ENCODE data around the gene ZGRF1. TPM values are rescaled to one million over a fixed set of nuclear protein-coding genes. Genes with fewer than 3 reads are reported as not detected.

Gene ZGRF1
- total RNA-seq, 2 donors from 2014 or later = 2.9 to 8.9 TPM

- Histone ChIP-seq H3K9me3 (no peaks in the 10 kb centered on the region), H3K4me3 (no peak overlapping the region), H3K36me3 (no peaks in the 10 kb centered on the region), H3K27me3 (replicated peaks; ENCODE audit: insufficient read depth) (no peaks in the 10 kb centered on the region), H3K27ac (no peak overlapping the region), H3K4me1 (replicated peaks) (no peaks in the 10 kb centered on the region)
- intact Hi-C loops (cut with DNase I) = no loop called here
- DNase-seq (ENCODE audit: low spot score) = no peak
- WGBS = 50% methylated on average over 2 of the region's 2 CpGs
- no peak for TF ChIP-seq POLR2AphosphoS5 (IDR thresholded peaks at IDR 0.05)
- no peak for TF ChIP-seq POLR2A (IDR thresholded peaks at IDR 0.05)
- TF ChIP-seq, protein P1, sequence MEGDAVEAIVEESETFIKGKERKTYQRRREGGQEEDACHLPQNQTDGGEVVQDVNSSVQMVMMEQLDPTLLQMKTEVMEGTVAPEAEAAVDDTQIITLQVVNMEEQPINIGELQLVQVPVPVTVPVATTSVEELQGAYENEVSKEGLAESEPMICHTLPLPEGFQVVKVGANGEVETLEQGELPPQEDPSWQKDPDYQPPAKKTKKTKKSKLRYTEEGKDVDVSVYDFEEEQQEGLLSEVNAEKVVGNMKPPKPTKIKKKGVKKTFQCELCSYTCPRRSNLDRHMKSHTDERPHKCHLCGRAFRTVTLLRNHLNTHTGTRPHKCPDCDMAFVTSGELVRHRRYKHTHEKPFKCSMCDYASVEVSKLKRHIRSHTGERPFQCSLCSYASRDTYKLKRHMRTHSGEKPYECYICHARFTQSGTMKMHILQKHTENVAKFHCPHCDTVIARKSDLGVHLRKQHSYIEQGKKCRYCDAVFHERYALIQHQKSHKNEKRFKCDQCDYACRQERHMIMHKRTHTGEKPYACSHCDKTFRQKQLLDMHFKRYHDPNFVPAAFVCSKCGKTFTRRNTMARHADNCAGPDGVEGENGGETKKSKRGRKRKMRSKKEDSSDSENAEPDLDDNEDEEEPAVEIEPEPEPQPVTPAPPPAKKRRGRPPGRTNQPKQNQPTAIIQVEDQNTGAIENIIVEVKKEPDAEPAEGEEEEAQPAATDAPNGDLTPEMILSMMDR (IDR thresholded peaks at IDR 0.05) = no peak
Measured at GRCh38 chr4:112552668-112553067, 84.0 kb downstream of the ZGRF1 start.

- WGBS = 98% methylated on average over 2 of the region's 2 CpGs
- no peak overlapping the region for H3K4me3 ChIP-seq
- H3K9me3 ChIP-seq = no peaks in the 10 kb centered on the region
- DNase-seq (ENCODE audit: low spot score) = no peak
- H3K27ac ChIP-seq = no peak overlapping the region
- H3K36me3 ChIP-seq = no peaks in the 10 kb centered on the region
- no peaks in the 10 kb centered on the region for H3K4me1 ChIP-seq (replicated peaks)
- no peaks in the 10 kb centered on the region for H3K27me3 ChIP-seq (replicated peaks; ENCODE audit: insufficient read depth)
- intact Hi-C loops (cut with DNase I) = no loop called here
- TF ChIP-seq, protein P1 (IDR thresholded peaks at IDR 0.05) = no peak
- TF ChIP-seq POLR2AphosphoS5 (IDR thresholded peaks at IDR 0.05) = no peak
- no peak for TF ChIP-seq POLR2A (IDR thresholded peaks at IDR 0.05)
Measured at GRCh38 chr4:112550728-112551127, 86.0 kb downstream of the ZGRF1 start.

DNA sequence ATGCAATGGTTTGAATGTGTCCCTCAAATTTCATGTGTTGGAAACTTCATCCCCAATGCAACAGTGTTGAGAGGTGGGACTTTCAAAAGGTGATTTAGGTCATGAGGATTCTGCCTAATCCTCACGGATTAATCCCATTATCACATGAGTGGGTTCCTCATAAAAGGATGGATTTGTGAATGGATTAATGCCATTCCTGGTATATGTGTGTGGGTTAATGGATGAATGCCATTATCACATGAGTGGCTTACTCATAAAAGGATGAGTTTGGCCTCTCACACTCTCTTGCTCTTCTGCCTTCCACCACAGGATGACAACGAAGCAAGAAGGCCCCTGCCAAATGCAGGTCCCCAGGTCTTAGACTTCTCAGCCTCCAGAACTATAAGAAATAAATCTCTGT, 90.2 kb downstream of the ZGRF1 start:
- Histone ChIP-seq H3K27ac (no peak overlapping the region), H3K36me3 (no peaks in the 10 kb centered on the region), H3K4me3 (no peak overlapping the region), H3K4me1 (replicated peaks) (no peaks in the 10 kb centered on the region), H3K27me3 (replicated peaks; ENCODE audit: insufficient read depth) (no peaks in the 10 kb centered on the region), H3K9me3 (no peaks in the 10 kb centered on the region)
- TF ChIP-seq POLR2AphosphoS5 (IDR thresholded peaks at IDR 0.05) (no peak), POLR2A (IDR thresholded peaks at IDR 0.05) (no peak)
- TF ChIP-seq, protein P1 (IDR thresholded peaks at IDR 0.05) = no peak
- 83% methylated on average over 2 of the region's 2 CpGs for WGBS
- no peak for DNase-seq (ENCODE audit: low spot score)
- intact Hi-C loops (cut with DNase I) = no loop called here

- WGBS = 93% methylated on average over 3 of the region's 3 CpGs
- TF ChIP-seq POLR2AphosphoS5 (IDR thresholded peaks at IDR 0.05) (no peak), POLR2A (IDR thresholded peaks at IDR 0.05) (no peak)
- TF ChIP-seq, protein P1 (IDR thresholded peaks at IDR 0.05) = no peak
- H3K36me3 ChIP-seq = no peaks in the 10 kb centered on the region
- H3K9me3 ChIP-seq = no peaks in the 10 kb centered on the region
- no peaks in the 10 kb centered on the region for H3K4me1 ChIP-seq (replicated peaks)
- no peak overlapping the region for H3K27ac ChIP-seq
- no peak overlapping the region for H3K4me3 ChIP-seq
- intact Hi-C loops (cut with DNase I) = no loop called here
- DNase-seq (ENCODE audit: low spot score) = no peak
- no peaks in the 10 kb centered on the region for H3K27me3 ChIP-seq (replicated peaks; ENCODE audit: insufficient read depth)
Measured at GRCh38 chr4:112545346-112545745, 91.4 kb downstream of the ZGRF1 start.

- H3K27ac ChIP-seq = no peak overlapping the region
- no peaks in the 10 kb centered on the region for H3K9me3 ChIP-seq
- H3K4me1 ChIP-seq (replicated peaks) = no peaks in the 10 kb centered on the region
- WGBS = 68% methylated on average over 1 of the region's 1 CpG
- no peak overlapping the region for H3K4me3 ChIP-seq
- H3K27me3 ChIP-seq (replicated peaks; ENCODE audit: insufficient read depth) = no peaks in the 10 kb centered on the region
- no peak for DNase-seq (ENCODE audit: low spot score)
- intact Hi-C loops (cut with DNase I) = no loop called here
- H3K36me3 ChIP-seq = no peaks in the 10 kb centered on the region
- no peak for TF ChIP-seq POLR2AphosphoS5 (IDR thresholded peaks at IDR 0.05)
- TF ChIP-seq, protein P1 (IDR thresholded peaks at IDR 0.05) = no peak
- no peak for TF ChIP-seq POLR2A (IDR thresholded peaks at IDR 0.05)
Measured at GRCh38 chr4:112540695-112541094, 96.0 kb downstream of the ZGRF1 start.
